SK-N-MC (cell line): ENCODE results near the gene ATP6V0A1.

Experiments
- EZH2 ChIP-seq: fragments of 200-600 bp; sonication (generic); IDR thresholded peaks from one replicate; pipeline ENCODE4 v1.6.1; 2017; ENCODE audit warnings: antibody characterized with exemption
- FOXP2 ChIP-seq: optimal IDR thresholded peaks from 2 replicates; pipeline ENCODE3; 2011; ENCODE audit warnings: mild to moderate bottlenecking, moderate library complexity; ENCODE audit not compliant: insufficient read depth; ENCODE audit errors: extremely low read length, control extremely low read depth
- POLR2AphosphoS5 ChIP-seq: IDR thresholded peaks from 2 replicates; pipeline ENCODE4 v1.6.1; 2012; ENCODE audit warnings: mild to moderate bottlenecking, low read depth, low read length, borderline replicate concordance

GRCh38 chr17:42560246-42560645 lies 101.6 kb downstream of the ATP6V0A1 start:
- TF ChIP-seq EZH2, result no peak
- TF ChIP-seq POLR2AphosphoS5, result no peak
- TF ChIP-seq FOXP2, result no peak
